Measurements from ENCODE around the gene DLGAP4. TPM values are rescaled to one million over a fixed set of nuclear protein-coding genes. Genes with fewer than 3 reads are reported as not detected.

Gene DLGAP4
- total and polyA plus RNA-seq, 2 of the 13 experiments (the other 11 are each of a cell fraction or from before 2014, with no cell fraction given): 15.2 to 26.7 TPM

- Histone ChIP-seq H3K27ac (ENCODE audit: extremely low read length, insufficient read depth, low read length) (no peak overlapping the region), H3K27me3 (ENCODE audit: control insufficient read depth in 1 of 2, insufficient read depth in 2 of 2, low read length in 2 of 2) (peaks cover 0 to 23% of the 10 kb centered on the region in 2 experiments; a peak in 2 of 5 replicates), H4K20me1 (ENCODE audit: insufficient read depth, low read length) (peaks cover 3% of the 10 kb centered on the region; the same call in 1 of the 2 replicates), H3K4me1 (ENCODE audit: insufficient read depth, low read length) (peaks cover 15% of the 10 kb centered on the region), H3K79me2 (ENCODE audit: insufficient read depth, low read length) (no peaks in the 10 kb centered on the region), H3K36me3 (replicated peaks in 1 of 2; ENCODE audit: control insufficient read depth in 1 of 2, insufficient read depth in 2 of 2, low read length in 2 of 2) (no peaks in the 10 kb centered on the region), H3K4me3 (replicated peaks in 1 of 3; ENCODE audit: insufficient read depth in 1 of 3, low read depth in 2 of 3, low read length in 3 of 3) (no peak overlapping the region), H3K9ac (ENCODE audit: insufficient read depth, low read depth, low read length) (no peak overlapping the region), H2AFZ (ENCODE audit: low read length) (no peak overlapping the region), H3K4me2 (ENCODE audit: low read depth, low read length) (no peak overlapping the region), H3K9me3 (ENCODE audit: low read length) (no peaks in the 10 kb centered on the region)
- BruUV-seq (replicated peaks): no TSS peak
- DNase-seq (ENCODE audit: low spot score) (no peak), ATAC-seq (no peak), FAIRE-seq (no peak)
- in situ Hi-C loops (cut with HindIII; ENCODE audit: extremely low pct_ligation_motif_present, low pct_unique_long_range_greater_than_20kb) (no loop called here), intact Hi-C loops (cut with micrococcal nuclease; ENCODE audit: unreplicated experiment) (no loop called here)
- CTCF ChIA-PET (ENCODE audit: low intra/inter-chr PET ratio, low total read pairs): no interaction called here
- 70% methylated on average over 1 of the region's 1 CpG for WGBS (ENCODE audit: low lambda C conversion rate)
- peak; percentile 57; the same call in 1 of the 2 replicates for TF ChIP-seq ZNF629 (CRISPR knock-in tag; conservative IDR thresholded peaks at IDR 0.05)
- no peak for TF ChIP-seq MEIS1 (CRISPR knock-in tag; IDR thresholded peaks at IDR 0.05; ENCODE audit: borderline replicate concordance)
- TF ChIP-seq NFKB2 (CRISPR knock-in tag; IDR thresholded peaks at IDR 0.05; ENCODE audit: borderline replicate concordance): no peak
- no peak for TF ChIP-seq HOXA9 (CRISPR knock-in tag; IDR thresholded peaks at IDR 0.05; ENCODE audit: borderline replicate concordance)
- TF ChIP-seq ZKSCAN1 (IDR thresholded peaks at IDR 0.05; ENCODE audit: low read length): peak; percentile 69; the same call in 1 of the 2 replicates
- POLR2A ChIA-PET: no interaction called here
Observed at GRCh38 chr20:36350439-36350838, 44.3 kb downstream of the DLGAP4 start.

GRCh38 chr20:36351937-36352336 lies 45.8 kb downstream of the DLGAP4 start:
- TF ChIP-seq ZMYM3 (CRISPR knock-in tag; IDR thresholded peaks at IDR 0.05): peak; percentile 62; the same call in 1 of the 2 replicates
- no peak for TF ChIP-seq TERF1 (CRISPR knock-in tag; IDR thresholded peaks at IDR 0.05)
- in situ Hi-C loops (cut with HindIII; ENCODE audit: extremely low pct_ligation_motif_present, low pct_unique_long_range_greater_than_20kb): no loop called here
- ATAC-seq (peak; percentile 14; the same call in 2 of the 3 replicates), FAIRE-seq (no peak), DNase-seq (ENCODE audit: low spot score) (no peak)
- Histone ChIP-seq H3K4me1 (ENCODE audit: insufficient read depth, low read length) (peaks cover 15% of the 10 kb centered on the region), H3K27ac (ENCODE audit: extremely low read length, insufficient read depth, low read length) (no peak overlapping the region), H3K9me3 (ENCODE audit: low read length) (no peaks in the 10 kb centered on the region), H3K4me2 (ENCODE audit: low read depth, low read length) (no peak overlapping the region), H3K4me3 (replicated peaks in 1 of 3; ENCODE audit: insufficient read depth in 1 of 3, low read depth in 2 of 3, low read length in 3 of 3) (no peak overlapping the region), H2AFZ (ENCODE audit: low read length) (no peak overlapping the region), H3K27me3 (ENCODE audit: control insufficient read depth in 1 of 2, insufficient read depth in 2 of 2, low read length in 2 of 2) (peaks cover 0 to 23% of the 10 kb centered on the region in 2 experiments; a peak in 2 of 5 replicates), H3K36me3 (replicated peaks in 1 of 2; ENCODE audit: control insufficient read depth in 1 of 2, insufficient read depth in 2 of 2, low read length in 2 of 2) (no peaks in the 10 kb centered on the region), H3K79me2 (ENCODE audit: insufficient read depth, low read length) (no peaks in the 10 kb centered on the region), H4K20me1 (ENCODE audit: insufficient read depth, low read length) (peaks cover 3% of the 10 kb centered on the region; the same call in 1 of the 2 replicates), H3K9ac (ENCODE audit: insufficient read depth, low read depth, low read length) (no peak overlapping the region)
- intact Hi-C loops (cut with micrococcal nuclease; ENCODE audit: unreplicated experiment): no loop called here
- no TSS peak for BruUV-seq (replicated peaks)
- CTCF ChIA-PET (ENCODE audit: low intra/inter-chr PET ratio, low total read pairs): no interaction called here
- POLR2A ChIA-PET: no interaction called here
- 32% methylated on average over 6 of the region's 6 CpGs for WGBS (ENCODE audit: low lambda C conversion rate)

Measured in HepG2 (cell line).